Gastroesophageal sphincter (tissue), 3 donors: Measurements from ENCODE around the gene PRR12.

Experiments
- EP300 ChIP-seq: sonication (generic); formaldehyde crosslinking; IDR thresholded peaks from one replicate; pipeline ENCODE4 v1.6.1; 2017; ENCODE audit warnings: antibody characterized with exemption, mild to moderate bottlenecking
- POLR2A ChIP-seq, 2 donors: fragments of 450-650 bp; IDR thresholded peaks; one replicate each; pipeline ENCODE4 v1.6.1; 2017; ENCODE audit warnings: antibody characterized with exemption in 2 of 2, mild to moderate bottlenecking in 2 of 2, moderate library complexity in 1 of 2
- TF ChIP-seq, protein P1 (sequence below), 4 experiments: fragments of 200-600 bp in 2 of 4; fragments of 450-650 bp in 2 of 4; sonication (generic) in 1 of 4; IDR thresholded peaks; one replicate each; pipeline ENCODE4 v1.5.1; 2017 to 2019; ENCODE audit warnings: antibody characterized with exemption in 4 of 4, mild to moderate bottlenecking in 2 of 4, moderate library complexity in 2 of 4

DNA sequence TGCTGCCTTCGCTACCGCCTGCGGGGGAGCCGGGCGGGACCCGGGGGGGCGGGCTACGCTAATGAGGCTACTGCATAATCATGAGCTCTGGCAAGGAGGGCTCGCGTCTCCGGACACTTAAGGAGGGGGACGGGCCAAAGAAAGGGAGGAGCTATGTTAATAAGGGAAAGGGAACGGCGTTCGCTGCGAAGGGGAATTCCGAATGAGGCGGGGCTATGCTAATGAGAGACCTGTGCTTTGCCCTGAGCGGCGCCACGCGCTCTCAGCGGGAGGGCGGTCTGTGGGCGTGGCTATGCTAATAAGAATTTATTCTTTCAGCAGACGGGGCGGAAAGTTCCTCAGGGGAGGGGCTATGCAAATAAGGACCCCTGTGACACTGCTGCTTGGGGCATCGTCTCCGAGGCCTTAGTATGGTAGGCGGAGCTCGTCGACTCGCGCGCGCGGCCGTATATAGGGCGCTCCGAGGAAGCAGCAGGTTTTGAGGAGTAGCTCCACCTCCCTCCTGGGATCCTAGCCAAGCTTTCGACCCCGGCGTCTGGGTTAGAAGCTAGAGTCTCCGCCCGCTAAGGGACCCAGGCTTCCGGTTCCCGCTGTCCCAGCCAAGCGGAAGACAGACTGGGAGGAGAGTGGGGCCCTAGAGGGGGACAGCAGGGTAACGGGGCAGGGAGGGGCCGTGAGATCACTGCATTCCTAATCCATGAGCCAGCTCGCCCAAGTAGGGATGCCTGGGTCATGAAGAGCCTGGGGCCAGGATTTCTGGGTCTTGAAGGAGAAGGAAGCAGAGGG lies 49.3 kb downstream of the PRR12 start, which contains the start of gene RRAS:
- TF ChIP-seq, protein P1, sequence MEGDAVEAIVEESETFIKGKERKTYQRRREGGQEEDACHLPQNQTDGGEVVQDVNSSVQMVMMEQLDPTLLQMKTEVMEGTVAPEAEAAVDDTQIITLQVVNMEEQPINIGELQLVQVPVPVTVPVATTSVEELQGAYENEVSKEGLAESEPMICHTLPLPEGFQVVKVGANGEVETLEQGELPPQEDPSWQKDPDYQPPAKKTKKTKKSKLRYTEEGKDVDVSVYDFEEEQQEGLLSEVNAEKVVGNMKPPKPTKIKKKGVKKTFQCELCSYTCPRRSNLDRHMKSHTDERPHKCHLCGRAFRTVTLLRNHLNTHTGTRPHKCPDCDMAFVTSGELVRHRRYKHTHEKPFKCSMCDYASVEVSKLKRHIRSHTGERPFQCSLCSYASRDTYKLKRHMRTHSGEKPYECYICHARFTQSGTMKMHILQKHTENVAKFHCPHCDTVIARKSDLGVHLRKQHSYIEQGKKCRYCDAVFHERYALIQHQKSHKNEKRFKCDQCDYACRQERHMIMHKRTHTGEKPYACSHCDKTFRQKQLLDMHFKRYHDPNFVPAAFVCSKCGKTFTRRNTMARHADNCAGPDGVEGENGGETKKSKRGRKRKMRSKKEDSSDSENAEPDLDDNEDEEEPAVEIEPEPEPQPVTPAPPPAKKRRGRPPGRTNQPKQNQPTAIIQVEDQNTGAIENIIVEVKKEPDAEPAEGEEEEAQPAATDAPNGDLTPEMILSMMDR (IDR thresholded peaks at IDR 0.05) = no peak
- TF ChIP-seq POLR2A (IDR thresholded peaks at IDR 0.05) (peak; percentile 90 to 91), EP300 (no peak)
